ENCODE results near the gene DIP2C.
"Not testable (repeated sequence)": the region's sequence is repeated elsewhere in the genome, so short reads cannot be mapped to it uniquely, and the experiment has no call there.

DIP2C gene

GRCh38 chr10:529468-530230 is 159.8 kb downstream of the DIP2C start:
- no peak for DNase-seq

DNA sequence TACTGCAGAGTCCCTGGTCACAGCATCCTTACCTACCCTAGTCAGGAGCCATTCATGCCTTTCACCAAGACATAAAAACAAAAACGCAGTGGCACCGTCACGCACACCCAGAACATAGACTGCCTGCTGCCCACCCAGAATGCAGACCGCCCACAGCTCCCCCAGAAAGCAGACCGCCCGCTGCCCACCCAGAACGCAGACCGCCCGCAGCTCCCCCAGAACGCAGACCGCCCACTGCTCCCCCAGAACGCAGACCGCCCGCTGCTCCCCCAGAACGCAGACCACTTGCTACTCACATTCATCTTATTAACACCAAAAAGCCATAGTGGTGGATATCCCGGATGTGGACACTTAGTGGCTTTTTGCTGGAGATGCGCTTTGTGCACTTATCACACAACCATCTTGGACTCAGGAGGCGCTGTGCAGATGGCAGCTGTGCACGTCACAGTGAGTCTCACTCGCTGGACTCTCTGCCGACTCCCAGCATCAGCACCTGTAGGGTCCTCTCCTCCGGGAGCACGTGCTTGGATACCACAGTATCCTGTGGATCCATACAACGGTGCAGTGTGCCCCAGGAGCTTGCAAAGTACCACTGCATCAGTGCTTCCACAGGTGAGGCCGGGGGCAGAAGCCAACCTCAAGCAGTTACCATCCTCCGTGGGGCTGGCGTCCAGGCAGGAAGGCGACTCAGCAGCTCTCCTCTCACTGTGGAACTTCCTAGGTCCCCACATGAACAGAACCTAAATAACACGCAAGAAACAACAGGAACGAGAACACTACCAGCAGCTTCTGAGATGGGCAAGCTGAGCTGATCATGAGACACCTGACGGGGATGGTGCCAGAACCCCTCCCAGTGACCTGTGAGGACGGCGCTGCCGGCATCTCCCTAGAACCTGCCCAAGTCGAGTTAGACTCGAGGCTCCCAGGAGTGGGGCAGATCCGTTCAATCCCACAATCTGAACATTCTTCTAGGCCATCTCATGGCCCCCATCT is 161.0 kb downstream of the DIP2C start:
- DNase-seq, result no peak

DNA sequence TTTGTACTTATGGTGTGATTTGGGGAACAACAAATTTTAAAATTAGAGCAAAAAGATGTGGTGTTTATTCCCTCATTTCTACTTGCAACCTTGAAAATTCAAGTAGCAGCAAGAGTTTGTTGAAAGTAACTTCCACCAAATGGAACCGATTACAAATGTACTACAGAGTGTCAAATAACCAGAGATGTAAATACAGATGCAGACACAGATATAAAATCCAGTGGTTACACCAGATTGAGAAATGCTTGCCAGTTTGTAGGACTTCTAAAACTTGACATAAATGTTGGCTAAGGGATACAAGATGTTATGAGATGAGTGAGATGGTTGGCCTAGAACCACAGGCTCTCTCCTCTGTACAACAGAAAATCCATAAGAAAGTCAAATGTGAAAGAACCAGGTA is 162.1 kb downstream of the DIP2C start:
- no peak for DNase-seq

DNA sequence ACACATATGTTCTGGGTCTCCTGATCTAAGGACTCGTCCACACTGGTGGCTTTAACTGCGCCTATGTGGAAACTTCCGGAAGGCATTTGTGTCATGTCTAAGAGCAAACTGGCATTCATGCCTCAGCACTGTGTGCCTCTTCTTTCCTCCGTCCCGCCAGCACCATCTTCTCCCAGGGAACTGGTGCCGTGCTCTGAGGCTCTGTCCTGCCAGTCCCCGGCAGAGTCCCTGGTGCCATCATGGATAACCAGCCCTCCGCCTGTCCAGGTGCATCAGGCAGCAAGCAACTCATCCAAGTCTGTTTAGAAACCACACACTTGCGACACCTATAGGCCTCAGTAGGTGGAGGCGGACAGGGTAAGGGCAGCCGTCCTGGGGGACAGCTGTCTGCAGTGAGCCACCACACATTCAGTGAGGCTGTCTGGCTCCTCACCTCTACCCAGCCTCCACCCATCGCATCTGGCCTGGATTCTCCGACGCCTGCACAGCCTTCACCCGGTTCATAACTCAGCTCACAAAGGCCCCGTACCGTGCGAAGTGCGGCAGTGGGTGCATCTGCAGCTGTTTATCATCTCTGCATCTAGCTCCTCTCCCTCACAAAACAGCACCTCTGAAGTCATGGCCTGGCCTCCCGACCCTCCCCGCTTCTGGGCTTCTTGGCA is 162.7 kb downstream of the DIP2C start:
- DNase-seq, result no peak

DNA sequence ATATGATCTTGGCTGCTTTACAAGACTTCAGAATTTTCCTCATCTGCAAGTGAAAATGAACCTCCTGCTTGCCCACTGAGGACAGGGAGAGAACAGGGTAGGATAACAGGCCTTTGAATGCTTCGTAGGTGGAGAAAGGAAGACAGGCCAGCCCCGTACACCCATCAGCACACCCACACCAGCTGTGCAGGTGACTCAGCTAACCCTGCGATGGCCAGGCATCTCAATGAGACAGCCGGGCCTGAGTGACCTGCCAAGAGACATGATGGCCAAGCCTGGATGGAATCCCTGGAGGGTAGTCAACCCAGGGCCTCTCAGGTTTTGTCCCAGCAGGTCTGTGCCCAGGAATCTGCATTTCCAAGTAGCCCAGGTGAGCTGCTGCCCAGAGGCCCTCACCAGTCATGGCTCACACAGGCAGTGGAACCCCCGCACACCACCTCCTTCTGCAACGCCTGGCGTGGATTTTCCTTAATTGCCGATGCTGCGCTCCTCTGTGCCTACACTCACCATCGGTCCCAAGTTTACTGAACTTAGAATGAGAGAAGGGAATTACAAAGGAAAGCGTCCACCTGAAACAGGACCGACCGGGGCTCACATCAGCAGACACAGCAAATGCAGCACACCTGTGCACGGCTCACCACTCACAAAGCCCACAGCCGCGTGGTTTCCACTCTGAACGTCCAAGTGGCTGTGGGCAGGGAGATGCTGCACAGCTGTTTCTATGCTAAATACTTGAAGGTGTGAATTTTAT is 163.7 kb downstream of the DIP2C start:
- DNase-seq, result no peak

DNA sequence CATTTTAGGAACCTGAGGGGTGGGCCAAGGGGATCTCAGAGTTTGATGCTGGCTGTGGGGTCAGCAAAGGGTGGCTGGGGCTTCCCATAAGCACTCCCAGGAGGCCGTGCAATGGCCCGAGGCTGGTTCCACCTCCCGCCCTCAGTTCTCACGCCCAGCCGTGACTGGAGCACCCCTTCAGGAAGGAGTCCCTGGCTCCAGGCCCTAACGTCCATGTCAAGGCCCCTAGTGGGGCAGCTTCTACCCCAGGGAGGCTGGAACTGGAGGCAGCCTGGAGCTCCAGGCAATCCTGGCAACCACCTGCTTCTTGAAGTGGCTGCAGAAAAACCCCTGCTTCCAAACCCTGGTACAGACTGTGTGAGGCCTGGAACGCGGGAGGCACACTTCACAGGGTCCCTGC is 165.5 kb downstream of the DIP2C start:
- DNase-seq, result no peak

DNA sequence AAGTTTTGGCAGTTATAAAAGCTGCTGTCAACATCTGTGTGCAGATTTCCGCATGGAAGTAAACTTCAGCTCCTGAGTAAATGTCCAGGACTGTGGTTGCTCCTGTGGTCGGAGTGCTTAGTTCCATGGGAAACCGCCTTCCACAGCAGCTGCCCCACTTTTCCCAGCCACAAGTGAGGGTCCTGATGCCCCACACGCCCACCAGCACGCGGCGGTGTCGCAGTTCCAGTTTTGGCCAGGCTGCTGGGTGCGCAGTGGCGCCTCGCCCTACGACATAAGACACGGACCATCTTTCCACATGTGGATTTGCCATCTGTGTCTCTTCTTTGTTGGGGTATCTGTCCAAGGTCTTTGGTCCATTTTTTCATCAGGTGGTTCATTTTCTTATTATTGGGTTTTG is 167.1 kb downstream of the DIP2C start:
- no peak for DNase-seq

DNA sequence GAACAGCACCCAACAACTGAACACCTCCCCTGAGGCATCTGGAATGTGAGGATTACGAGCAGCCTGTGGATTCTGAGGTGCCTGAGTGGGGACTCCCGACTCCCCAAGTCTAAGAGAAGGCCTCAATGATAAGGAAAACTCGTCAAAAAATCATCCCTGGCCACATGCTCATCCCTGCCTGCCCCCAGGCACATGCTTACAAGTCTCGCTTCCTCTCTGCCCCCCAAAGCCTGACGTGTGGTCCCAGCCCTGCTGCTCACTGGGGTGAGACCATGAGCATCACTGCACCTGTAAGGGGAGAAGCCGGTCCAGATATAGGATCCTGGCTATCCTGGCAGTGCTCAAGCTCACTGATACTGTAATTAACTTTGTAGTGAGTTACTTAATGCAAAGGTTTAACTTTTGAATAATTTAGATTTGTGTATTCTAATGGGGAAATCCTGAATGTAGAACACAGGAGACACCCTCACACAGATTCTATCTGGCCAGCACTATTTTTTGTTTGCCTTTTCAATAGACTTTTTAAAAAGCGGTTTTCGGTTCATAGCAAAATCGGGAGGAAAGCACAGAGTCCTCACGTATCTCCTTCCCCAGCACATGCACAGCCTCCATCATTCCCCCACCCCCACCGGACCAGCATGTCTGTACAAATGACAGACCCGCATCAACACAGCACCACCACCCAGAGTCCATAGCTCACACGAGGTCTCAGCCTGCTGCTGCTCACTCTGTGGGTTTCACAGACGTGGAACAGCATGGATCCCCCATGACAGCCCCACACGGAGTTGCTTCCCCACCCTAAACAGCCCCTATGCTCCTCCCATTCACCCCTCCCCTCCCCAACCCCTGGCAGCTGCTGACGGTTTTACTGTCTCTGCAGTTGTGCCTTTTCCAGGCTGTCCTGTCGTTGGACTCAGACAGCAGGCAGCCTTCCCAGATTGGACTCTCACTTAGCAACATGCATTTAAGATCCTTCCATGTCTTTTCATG is 167.9 kb downstream of the DIP2C start:
- no peak for DNase-seq

GRCh38 chr10:520402-520787 is 169.1 kb downstream of the DIP2C start:
- DNase-seq, result no peak

DNA sequence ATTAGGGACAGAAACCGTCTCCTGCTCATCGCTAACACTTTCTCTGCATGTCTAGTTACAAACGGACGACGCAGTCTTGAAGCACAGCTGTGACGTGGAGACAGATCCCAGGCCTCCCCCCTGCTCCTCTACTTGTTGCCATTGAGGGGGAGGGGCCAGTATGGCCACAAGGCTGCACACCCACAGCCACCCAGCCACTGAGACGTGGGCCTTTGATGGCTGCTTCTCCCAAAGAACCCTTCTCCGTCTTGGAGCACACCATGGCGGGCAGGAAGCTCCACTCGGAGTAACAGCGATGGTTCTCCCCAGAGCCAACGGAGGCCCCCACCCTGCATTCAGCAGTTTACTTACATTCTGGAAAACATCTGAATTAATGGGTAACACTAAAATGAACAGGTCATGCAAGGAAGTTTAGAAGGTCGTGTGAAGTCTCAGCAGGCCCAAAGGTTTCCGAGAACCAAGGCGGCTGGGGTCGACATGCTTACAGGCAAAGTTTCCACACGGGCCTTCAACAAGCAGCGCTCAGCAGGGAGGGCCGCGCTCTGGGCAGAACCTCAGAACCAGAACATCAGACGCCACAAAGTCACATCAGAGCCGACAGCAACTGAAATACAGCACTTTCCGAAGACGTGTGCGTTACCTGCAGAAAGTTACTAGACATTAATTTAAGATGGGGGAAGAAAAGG is 169.6 kb downstream of the DIP2C start:
- no peak for DNase-seq

GRCh38 chr10:519055-519715 is 170.3 kb downstream of the DIP2C start:
- no peak for DNase-seq

DNA sequence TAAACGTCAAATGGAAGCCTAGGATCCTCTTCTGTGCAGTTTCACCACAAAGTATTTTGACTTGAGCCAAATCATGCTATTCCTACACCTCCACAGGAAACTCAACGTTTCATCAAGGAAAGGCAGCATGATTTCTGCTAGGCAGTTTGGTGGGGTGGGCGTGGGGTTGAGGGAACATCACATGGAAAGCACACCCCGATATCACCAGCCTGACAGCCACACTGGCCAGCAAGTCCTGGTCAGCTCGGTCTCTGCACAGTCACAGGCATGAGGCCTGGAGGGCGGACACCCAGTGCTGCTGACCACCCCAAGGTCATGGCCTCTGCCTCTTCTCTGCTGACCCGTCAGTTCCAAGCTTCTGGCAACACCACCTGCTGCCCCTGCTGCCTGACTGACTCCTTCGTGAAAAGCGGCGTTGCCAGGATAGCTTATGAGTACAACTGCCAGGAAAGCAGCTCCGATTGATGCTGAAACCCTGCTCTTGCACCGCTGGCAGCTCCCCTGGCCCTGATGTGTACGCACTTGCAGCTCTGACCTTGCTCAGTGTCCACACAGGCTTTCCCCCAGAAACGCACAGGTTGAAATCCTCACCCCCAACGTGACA is 171.5 kb downstream of the DIP2C start:
- no peak for DNase-seq

- no peak for DNase-seq
These were observed 172.1 kb downstream of the DIP2C start for GRCh38 chr10:517241-517830.

DNA sequence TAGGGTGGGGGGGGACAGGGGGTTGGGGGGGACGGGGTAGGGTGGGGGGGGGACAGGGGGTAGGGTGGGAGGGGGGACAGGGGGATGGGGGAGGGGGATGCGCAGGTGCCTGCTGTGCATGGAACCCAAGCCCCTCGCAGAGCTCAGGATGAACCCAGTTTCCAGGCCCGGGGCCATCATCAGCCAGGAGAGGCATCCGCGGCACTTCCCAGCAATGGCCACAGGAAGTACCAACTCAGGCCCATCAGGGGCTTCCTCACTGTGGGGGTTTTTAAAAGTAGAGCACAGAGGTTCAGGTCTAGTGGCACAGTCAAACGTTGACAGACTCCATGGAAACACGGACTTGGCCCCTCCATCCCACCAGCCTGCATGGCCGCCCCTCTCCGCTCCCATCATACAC is 172.7 kb downstream of the DIP2C start:
- DNase-seq, result no peak

- DNase-seq, result no peak
These were observed 173.8 kb downstream of the DIP2C start for GRCh38 chr10:515674-516073.

- DNase-seq, result peak; percentile 92
These were observed 175.3 kb downstream of the DIP2C start for GRCh38 chr10:514137-514671.

DNA sequence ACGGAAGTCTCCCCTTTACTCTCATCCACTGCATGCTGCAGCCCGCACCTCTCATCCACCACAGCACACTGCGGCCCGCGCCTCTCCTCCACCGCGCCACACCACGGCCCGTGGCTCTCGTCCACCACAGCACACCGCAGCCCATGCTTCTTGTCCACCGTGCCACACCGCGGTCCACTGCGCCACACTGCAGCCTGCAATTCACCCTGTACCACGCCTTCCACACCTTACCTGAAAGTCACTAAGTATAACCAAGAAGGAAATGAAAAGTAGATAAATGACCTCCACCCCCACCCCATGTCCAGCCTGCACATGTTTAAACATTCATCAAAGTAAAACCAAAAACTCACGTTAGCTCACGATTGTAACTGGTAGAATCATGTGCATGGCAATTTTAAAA is 176.1 kb downstream of the DIP2C start:
- no peak for DNase-seq

DNA sequence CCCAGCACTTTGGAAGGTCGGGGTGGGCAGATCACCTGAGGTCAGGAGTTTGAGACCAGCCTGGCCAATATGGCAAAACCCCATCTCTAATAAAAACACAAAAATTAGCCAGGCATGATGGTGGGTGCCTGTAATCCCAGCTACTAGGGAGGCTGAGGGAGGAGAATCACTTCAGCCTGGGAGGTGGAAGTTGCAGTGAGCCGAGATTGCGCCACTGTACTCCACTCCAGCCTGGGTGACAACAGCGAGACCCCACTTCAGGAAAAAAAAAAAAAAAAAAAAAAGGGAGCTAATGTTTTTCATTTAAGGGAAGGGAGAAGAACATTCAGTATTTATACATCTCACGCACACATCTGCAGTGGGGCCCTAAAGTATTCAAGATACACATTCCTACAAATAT is 176.8 kb downstream of the DIP2C start:
- not testable (repeated sequence) for DNase-seq

DNA sequence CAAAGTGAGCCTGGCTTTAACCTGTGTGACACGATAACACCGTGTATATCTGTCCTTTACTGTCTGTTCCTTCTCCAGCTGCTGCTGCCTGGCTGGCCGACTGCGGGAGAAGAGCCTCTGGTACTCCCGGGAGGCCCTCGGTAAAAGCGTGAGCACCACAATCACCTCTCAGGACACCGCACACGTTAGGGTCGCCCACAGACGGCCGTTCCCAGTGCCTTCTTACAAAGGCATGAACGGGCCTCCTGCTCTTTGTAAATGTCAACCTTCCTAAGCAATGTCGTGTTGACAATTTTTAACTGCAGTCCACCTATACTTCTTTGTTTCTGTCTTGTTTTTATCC is 177.6 kb downstream of the DIP2C start:
- DNase-seq, result no peak

Data from NCI-H1436 (cell line).